Right lobe of liver (tissue), 4 donors: ENCODE data around the gene FCER1G.
A peak's percentile ranks its signal among the peaks of the same experiment; 100 is the strongest.

Experiments used
- CTCF ChIP-seq, 4 donors: fragments of 200-600 bp in 3 of 4; fragments of 450-650 bp in 1 of 4; IDR thresholded peaks; one replicate each; pipeline versions ENCODE4 v1.5.1 to v1.8.0; 2016 to 2022; ENCODE audit warnings: antibody characterized with exemption in 4 of 4, mild to moderate bottlenecking in 2 of 4
- POLR2A ChIP-seq: fragments of 450-650 bp; IDR thresholded peaks from one replicate; pipeline ENCODE4 v1.6.1; 2017; ENCODE audit warnings: antibody characterized with exemption, mild to moderate bottlenecking
- donor health status: DM: no; HTN: no; CAD: no.
- donor health status: DM: no; HTN: no; CAD: no.
- donor health status: DM: no; HTN: yes; CAD: no.

- TF ChIP-seq POLR2A (peak; percentile 81), CTCF (IDR thresholded peaks at IDR 0.05) (peak; percentile 23 to 48 (median 34))
These were observed 37.8 kb upstream of the FCER1G start, which contains the start of gene B4GALT3 for GRCh38 chr1:161177112-161177935.
